Measurements from ENCODE around the gene SLX4IP.

DNA sequence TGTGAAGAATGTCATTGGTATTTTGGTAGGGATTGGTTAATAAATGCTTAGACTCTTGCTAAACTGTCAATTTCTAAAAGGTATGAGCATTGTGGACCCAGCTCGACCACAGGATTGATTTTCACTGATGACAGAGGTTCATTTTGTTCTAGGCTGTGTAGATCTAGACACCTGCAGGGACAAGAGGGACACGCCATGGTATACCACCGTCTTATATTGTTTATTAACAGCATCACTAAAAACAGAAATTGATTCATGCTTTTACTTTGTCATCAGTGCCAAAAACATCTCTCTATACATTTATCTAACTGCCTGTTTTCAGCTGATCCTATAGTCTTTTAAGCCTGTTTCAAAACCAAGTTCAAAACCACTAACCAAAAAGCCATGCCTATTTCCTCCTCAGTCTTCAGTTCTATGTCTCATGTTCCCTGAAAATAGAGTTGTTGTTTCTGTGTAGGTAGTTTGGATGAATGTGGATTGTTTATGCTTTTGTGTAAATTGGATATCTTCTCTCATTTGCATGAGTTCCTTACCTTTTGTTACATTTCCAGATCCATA, 128.9 kb downstream of the SLX4IP start:
- TF ChIP-seq, protein P1, sequence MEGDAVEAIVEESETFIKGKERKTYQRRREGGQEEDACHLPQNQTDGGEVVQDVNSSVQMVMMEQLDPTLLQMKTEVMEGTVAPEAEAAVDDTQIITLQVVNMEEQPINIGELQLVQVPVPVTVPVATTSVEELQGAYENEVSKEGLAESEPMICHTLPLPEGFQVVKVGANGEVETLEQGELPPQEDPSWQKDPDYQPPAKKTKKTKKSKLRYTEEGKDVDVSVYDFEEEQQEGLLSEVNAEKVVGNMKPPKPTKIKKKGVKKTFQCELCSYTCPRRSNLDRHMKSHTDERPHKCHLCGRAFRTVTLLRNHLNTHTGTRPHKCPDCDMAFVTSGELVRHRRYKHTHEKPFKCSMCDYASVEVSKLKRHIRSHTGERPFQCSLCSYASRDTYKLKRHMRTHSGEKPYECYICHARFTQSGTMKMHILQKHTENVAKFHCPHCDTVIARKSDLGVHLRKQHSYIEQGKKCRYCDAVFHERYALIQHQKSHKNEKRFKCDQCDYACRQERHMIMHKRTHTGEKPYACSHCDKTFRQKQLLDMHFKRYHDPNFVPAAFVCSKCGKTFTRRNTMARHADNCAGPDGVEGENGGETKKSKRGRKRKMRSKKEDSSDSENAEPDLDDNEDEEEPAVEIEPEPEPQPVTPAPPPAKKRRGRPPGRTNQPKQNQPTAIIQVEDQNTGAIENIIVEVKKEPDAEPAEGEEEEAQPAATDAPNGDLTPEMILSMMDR (IDR thresholded peaks at IDR 0.05; ENCODE audit: insufficient read depth, low read depth, low read length), result no peak
- no peak for TF ChIP-seq EZH2 (IDR thresholded peaks at IDR 0.05; ENCODE audit: insufficient read depth, low read length)

Data from astrocyte (in vitro differentiated cells and primary cell).